ENCODE data around the gene KIRREL3. TPM values are rescaled to one million over a fixed set of nuclear protein-coding genes. Genes with fewer than 3 reads are reported as not detected.

KIRREL3 gene
- total and polyA plus RNA-seq, 2 donors (not counting 3 experiments of a cell fraction or from before 2014, with no cell fraction given) = not detected

DNA sequence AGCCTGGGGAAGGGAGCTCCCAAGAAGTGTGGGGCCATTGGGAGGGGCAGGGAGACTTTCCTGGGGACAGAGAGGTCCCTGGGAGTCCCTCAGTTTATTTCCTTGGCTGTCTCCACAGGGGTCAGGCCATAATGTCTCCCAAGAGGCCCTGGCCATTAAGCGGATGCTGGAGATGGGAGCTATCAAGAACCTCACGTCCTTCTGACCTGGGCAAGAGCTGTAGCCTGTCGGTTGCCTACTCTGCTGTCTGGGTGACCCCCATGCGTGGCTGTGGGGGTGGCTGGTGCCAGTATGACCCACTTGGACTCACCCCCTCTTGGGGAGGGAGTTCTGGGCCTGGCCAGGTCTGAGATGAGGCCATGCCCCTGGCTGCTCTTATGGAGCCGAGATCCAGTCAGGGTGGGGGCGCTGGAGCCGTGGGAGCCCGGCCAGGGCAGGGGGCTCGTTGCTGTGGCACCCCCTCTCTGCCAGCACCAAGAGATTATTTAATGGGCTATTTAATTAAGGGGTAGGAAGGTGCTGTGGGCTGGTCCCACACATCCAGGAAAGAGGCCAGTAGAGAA lies 586.6 kb downstream of the KIRREL3 start:
- dilution Hi-C loops (cut with MboI; ENCODE audit: extremely low pct_ligation_motif_present, low sequenced_read_pairs) = no loop called here
- H3K79me2 ChIP-seq (ENCODE audit: control insufficient read depth, insufficient read depth, low read length) = no peaks in the 10 kb centered on the region
- TF ChIP-seq, protein P1, sequence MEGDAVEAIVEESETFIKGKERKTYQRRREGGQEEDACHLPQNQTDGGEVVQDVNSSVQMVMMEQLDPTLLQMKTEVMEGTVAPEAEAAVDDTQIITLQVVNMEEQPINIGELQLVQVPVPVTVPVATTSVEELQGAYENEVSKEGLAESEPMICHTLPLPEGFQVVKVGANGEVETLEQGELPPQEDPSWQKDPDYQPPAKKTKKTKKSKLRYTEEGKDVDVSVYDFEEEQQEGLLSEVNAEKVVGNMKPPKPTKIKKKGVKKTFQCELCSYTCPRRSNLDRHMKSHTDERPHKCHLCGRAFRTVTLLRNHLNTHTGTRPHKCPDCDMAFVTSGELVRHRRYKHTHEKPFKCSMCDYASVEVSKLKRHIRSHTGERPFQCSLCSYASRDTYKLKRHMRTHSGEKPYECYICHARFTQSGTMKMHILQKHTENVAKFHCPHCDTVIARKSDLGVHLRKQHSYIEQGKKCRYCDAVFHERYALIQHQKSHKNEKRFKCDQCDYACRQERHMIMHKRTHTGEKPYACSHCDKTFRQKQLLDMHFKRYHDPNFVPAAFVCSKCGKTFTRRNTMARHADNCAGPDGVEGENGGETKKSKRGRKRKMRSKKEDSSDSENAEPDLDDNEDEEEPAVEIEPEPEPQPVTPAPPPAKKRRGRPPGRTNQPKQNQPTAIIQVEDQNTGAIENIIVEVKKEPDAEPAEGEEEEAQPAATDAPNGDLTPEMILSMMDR (IDR thresholded peaks at IDR 0.05; ENCODE audit: extremely low read depth in 1 of 2, insufficient read depth in 1 of 2, low read depth in 1 of 2, low read length in 2 of 2) = no peak
- TF ChIP-seq MYC (IDR thresholded peaks at IDR 0.05; ENCODE audit: low read depth, low read length) = no peak
- DNase-seq (ENCODE audit: low read depth, low spot score) (no peak), FAIRE-seq (no peak)
- no peak overlapping the region for H3K27ac ChIP-seq (ENCODE audit: insufficient read depth, low read depth, low read length)
- H3K9me3 ChIP-seq (replicated peaks; ENCODE audit: control insufficient read depth, insufficient read depth, low read length) = no peaks in the 10 kb centered on the region
- no peaks in the 10 kb centered on the region for H3K9me1 ChIP-seq (replicated peaks; ENCODE audit: control insufficient read depth, extremely low read depth, insufficient read depth, low read length)
- peaks cover 0 to 1% of the 10 kb centered on the region in 2 experiments for H3K36me3 ChIP-seq (ENCODE audit: control insufficient read depth in 2 of 2, extremely low read depth in 1 of 2, insufficient read depth in 2 of 2, low read length in 2 of 2)
- H3K4me2 ChIP-seq (ENCODE audit: insufficient read depth, low read length) = no peak overlapping the region
- CTCF ChIA-PET = interaction anchor here (3.1 kb wide), 1 partner anchor 67 kb away, joined by 12 read pairs; no protein-coding TSS in a partner anchor
- peaks cover 9% of the 10 kb centered on the region for H3K4me1 ChIP-seq (ENCODE audit: control insufficient read depth, extremely low read depth, insufficient read depth, low read length)
- intact Hi-C loops (cut with micrococcal nuclease) = no loop called here
- H3K4me3 ChIP-seq (replicated peaks in 1 of 3; ENCODE audit: insufficient read depth in 1 of 3, low read depth in 1 of 3, low read length in 3 of 3) = no peak overlapping the region
- POLR2A ChIA-PET = no interaction called here
- no peaks in the 10 kb centered on the region for H3K27me3 ChIP-seq (ENCODE audit: control insufficient read depth in 2 of 2, insufficient read depth in 2 of 2, low read length in 2 of 2)
- no peak overlapping the region for H3K9ac ChIP-seq (replicated peaks; ENCODE audit: extremely low read depth, insufficient read depth, low read length)
- BruUV-seq (replicated peaks) = no TSS peak
- H4K20me1 ChIP-seq (replicated peaks; ENCODE audit: control insufficient read depth, extremely low read depth, insufficient read depth, low read length) = no peaks in the 10 kb centered on the region
- no peak overlapping the region for H2AFZ ChIP-seq (ENCODE audit: low read depth, low read length)

DNA sequence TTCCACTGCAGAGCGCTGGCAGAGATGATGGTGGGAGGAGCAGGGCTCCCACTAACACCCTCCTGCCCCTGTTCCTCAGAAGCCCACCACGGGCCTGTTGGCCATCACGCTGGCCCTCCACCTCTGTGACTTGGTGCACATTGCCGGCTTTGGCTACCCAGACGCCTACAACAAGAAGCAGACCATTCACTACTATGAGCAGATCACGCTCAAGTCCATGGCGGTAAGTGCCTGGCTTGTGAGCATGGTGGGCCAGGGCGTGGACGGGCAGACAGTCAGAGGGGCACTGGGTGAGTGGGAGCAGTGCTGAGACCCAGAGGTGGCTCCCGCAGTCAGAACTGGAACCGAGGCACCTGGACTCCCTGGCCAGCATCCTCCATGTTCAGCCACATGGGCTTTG lies 587.1 kb downstream of the KIRREL3 start:
- H3K79me2 ChIP-seq (ENCODE audit: control insufficient read depth, insufficient read depth, low read length) = no peaks in the 10 kb centered on the region
- peaks cover 0 to 1% of the 10 kb centered on the region in 2 experiments for H3K36me3 ChIP-seq (ENCODE audit: control insufficient read depth in 2 of 2, extremely low read depth in 1 of 2, insufficient read depth in 2 of 2, low read length in 2 of 2)
- ChIA-PET POLR2A (no interaction called here), CTCF (interaction anchor here (3.1 kb wide), 1 partner anchor 67 kb away, joined by 12 read pairs; no protein-coding TSS in a partner anchor)
- H3K9me1 ChIP-seq (replicated peaks; ENCODE audit: control insufficient read depth, extremely low read depth, insufficient read depth, low read length) = no peaks in the 10 kb centered on the region
- TF ChIP-seq FOS (IDR thresholded peaks at IDR 0.05; ENCODE audit: borderline replicate concordance, insufficient read depth, low read length) = no peak
- no peak for TF ChIP-seq MYC (IDR thresholded peaks at IDR 0.05; ENCODE audit: low read depth, low read length)
- no peak for TF ChIP-seq POLR2AphosphoS5 (IDR thresholded peaks at IDR 0.05; ENCODE audit: insufficient read depth, low read depth, low read length)
- no peak for TF ChIP-seq EZH2 (IDR thresholded peaks at IDR 0.05; ENCODE audit: borderline replicate concordance, low read depth, low read length, severe bottlenecking)
- TF ChIP-seq, protein P1 (IDR thresholded peaks at IDR 0.05; ENCODE audit: extremely low read depth in 1 of 2, insufficient read depth in 1 of 2, low read depth in 1 of 2, low read length in 2 of 2) = no peak
- TF ChIP-seq JUN (IDR thresholded peaks at IDR 0.05; ENCODE audit: borderline replicate concordance, insufficient read depth, insufficient read length, low read depth) = no peak
- TF ChIP-seq, protein P2, sequence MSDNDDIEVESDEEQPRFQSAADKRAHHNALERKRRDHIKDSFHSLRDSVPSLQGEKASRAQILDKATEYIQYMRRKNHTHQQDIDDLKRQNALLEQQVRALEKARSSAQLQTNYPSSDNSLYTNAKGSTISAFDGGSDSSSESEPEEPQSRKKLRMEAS (IDR thresholded peaks at IDR 0.05; ENCODE audit: insufficient read depth, insufficient read length) = no peak
- no peak for TF ChIP-seq POLR2A (IDR thresholded peaks at IDR 0.05; ENCODE audit: low read depth, low read length)
- TF ChIP-seq GATA2 (IDR thresholded peaks at IDR 0.05; ENCODE audit: insufficient read depth, insufficient read length, low read depth, low read length) = no peak
- H3K27ac ChIP-seq (ENCODE audit: insufficient read depth, low read depth, low read length) = no peak overlapping the region
- H4K20me1 ChIP-seq (replicated peaks; ENCODE audit: control insufficient read depth, extremely low read depth, insufficient read depth, low read length) = no peaks in the 10 kb centered on the region
- H3K27me3 ChIP-seq (ENCODE audit: control insufficient read depth in 2 of 2, insufficient read depth in 2 of 2, low read length in 2 of 2) = no peaks in the 10 kb centered on the region
- FAIRE-seq (no peak), DNase-seq (ENCODE audit: low read depth, low spot score) (no peak)
- no peaks in the 10 kb centered on the region for H3K9me3 ChIP-seq (replicated peaks; ENCODE audit: control insufficient read depth, insufficient read depth, low read length)
- no peak overlapping the region for H3K9ac ChIP-seq (replicated peaks; ENCODE audit: extremely low read depth, insufficient read depth, low read length)
- no TSS peak for BruUV-seq (replicated peaks)
- dilution Hi-C loops (cut with MboI; ENCODE audit: extremely low pct_ligation_motif_present, low sequenced_read_pairs) = no loop called here
- no peak overlapping the region for H3K4me3 ChIP-seq (replicated peaks in 1 of 3; ENCODE audit: insufficient read depth in 1 of 3, low read depth in 1 of 3, low read length in 3 of 3)
- H3K4me1 ChIP-seq (ENCODE audit: control insufficient read depth, extremely low read depth, insufficient read depth, low read length) = peaks cover 9% of the 10 kb centered on the region
- intact Hi-C loops (cut with micrococcal nuclease) = no loop called here
- no peak overlapping the region for H2AFZ ChIP-seq (ENCODE audit: low read depth, low read length)
- H3K4me2 ChIP-seq (ENCODE audit: insufficient read depth, low read length) = no peak overlapping the region

Measured in endothelial cell of umbilical vein (primary cell).